Kidney (tissue), 14 donors: ENCODE data around the gene ME3. TPM values are rescaled to one million over a fixed set of nuclear protein-coding genes. Genes with fewer than 3 reads are reported as not detected.
A peak's percentile ranks its signal among the peaks of the same experiment; 100 is the strongest.

Source experiments
- DNase-seq, 5 donors: peaks; one replicate each; pipeline ENCODE4 v3.0.0-alpha.2; 2013 to 2020
- FAIRE-seq: peaks from 2 replicates; lab custom pipeline; 2012; peaks lifted over from hg19 to GRCh38; lab: Jason Lieb, UNC
- H3K27ac ChIP-seq, 2 donors: one replicate each; pipeline ENCODE4 v1.7.0; 2013; ENCODE audit warnings: low read depth in 2 of 2, low read length in 2 of 2, inconsistent platforms in 1 of 2
- H3K27me3 ChIP-seq: one replicate; pipeline ENCODE4 v1.7.1; 2013; ENCODE audit warnings: low read length, inconsistent platforms; ENCODE audit not compliant: control insufficient read depth, insufficient read depth
- H3K36me3 ChIP-seq, 3 donors: one replicate each; pipeline versions ENCODE4 v1.7.0 to v1.7.1; 2013; ENCODE audit warnings: low read length in 3 of 3, control low read depth in 1 of 3, inconsistent platforms in 1 of 3; ENCODE audit not compliant: insufficient read depth in 3 of 3, control insufficient read depth in 2 of 3
- H3K4me1 ChIP-seq, 3 donors: one replicate each; pipeline versions ENCODE4 v1.7.0 to v1.7.1; 2013; ENCODE audit warnings: low read length in 3 of 3, inconsistent platforms in 1 of 3, low read depth in 1 of 3; ENCODE audit not compliant: control insufficient read depth in 2 of 3, insufficient read depth in 2 of 3
- H3K4me3 ChIP-seq, 3 donors: one replicate each; pipeline versions ENCODE4 v1.7.0 to v1.8.1; 2013; ENCODE audit warnings: low read length in 3 of 3, control low read depth in 1 of 3, inconsistent platforms in 1 of 3
- H3K9ac ChIP-seq, 3 donors: one replicate each; pipeline versions ENCODE4 v1.7.0 to v1.7.1; 2013; ENCODE audit warnings: low read length in 3 of 3, control low read depth in 1 of 3, inconsistent platforms in 1 of 3
- H3K9me3 ChIP-seq, 3 donors: one replicate each; pipeline versions ENCODE4 v1.7.0 to v1.7.1; 2013; ENCODE audit warnings: low read length in 3 of 3, control low read depth in 1 of 3, inconsistent platforms in 1 of 3; ENCODE audit not compliant: control insufficient read depth in 2 of 3, insufficient read depth in 1 of 3
- CTCF ChIP-seq: IDR thresholded peaks from 3 replicates; pipeline ENCODE4 v1.5.1; 2012; ENCODE audit warnings: mild to moderate bottlenecking, moderate library complexity, borderline replicate concordance; ENCODE audit not compliant: insufficient read depth; ENCODE audit errors: extremely low read depth
- intact Hi-C: fragments of 100-400 bp; cut with DNase I; formaldehyde crosslinking; loops from one replicate; pipeline ENCODE4 v1.11.1; 2022
- polyA plus RNA-seq: library from polyadenylated mRNA; stranded (reverse); fragments of 350-450 nt; fragmentation: Illumina TruSeq; extraction: RNeasy Lipid Tissue Mini Kit (QIAGEN cat#74804); gene quantifications from one replicate; pipeline ENCODE4 v1.2.3, GENCODE V29; 2014; ENCODE audit warnings: low read depth, low replicate concordance; ENCODE audit not compliant: insufficient read depth
- total RNA-seq: library from RNA; stranded (reverse); fragmentation: NEBNext Ultra II Directional; extraction: Animal tissue kit (Norgen Biotek cat#: 25700); gene quantifications from one replicate; pipeline ENCODE4 v1.2.1, GENCODE V29; 2021
- donor health status: control.
- donor health status: control.
- donor health status: control.
- donor health status: control.
- donor health status: control.
- donor health status: DM: yes; HTN: yes; CAD: no.
- donor health status: Normal renal cell carcinoma (clear cell type).

Gene ME3
- total and polyA plus RNA-seq, 2 donors from 2014 or later: 13.2 to 32.2 TPM

DNA sequence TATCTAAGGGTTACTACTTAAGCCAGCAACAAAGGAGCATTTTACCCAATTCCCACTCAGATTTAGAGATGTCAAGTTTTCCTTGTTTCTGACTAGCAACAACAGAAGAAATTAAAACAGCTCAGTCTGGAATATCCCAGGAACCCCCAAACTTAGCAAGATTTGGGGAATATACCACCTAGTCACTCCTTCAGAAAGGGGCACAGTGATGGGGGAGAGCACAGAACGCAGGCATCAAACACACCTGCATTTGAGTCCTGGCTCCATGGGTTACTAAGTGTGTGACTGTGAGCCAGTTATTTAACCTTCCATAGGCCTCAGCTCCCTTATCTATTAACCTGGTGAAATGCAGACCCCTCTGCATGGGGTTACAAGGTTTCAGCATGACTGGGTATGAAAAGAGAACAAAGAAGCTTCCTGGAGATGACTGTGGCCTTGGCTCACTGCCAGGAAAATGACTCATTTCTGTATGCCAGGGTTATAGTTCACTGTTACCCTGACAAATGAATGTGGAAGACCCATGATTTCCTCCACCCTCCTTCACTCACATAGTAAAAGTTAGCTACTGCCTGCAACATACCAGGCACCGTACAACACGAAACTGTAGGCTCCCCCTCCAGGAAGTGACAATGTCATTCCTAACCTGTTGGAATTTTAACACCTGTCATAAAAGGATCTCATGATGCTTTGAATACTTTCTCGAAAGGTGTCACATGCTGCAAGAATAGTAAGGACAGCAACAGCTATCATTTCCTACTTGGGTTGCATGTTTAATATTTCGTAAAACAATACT is 79.6 kb downstream of the ME3 start:
- Histone ChIP-seq H3K9me3 (no peaks in the 10 kb centered on the region), H3K36me3 (no peaks in the 10 kb centered on the region), H3K27ac (peak overlapping the region; percentile 16 to 37), H3K9ac (peak overlapping the region in 1 of 3 donors; percentile 1), H3K4me3 (no peak overlapping the region), H3K4me1 (peaks cover 0 to 21% (median 16%) of the 10 kb centered on the region in 3 donors), H3K27me3 (no peaks in the 10 kb centered on the region)
- FAIRE-seq (no peak), DNase-seq (peak in 4 of 5 donors; percentile 76 to 87 (median 82))
- intact Hi-C loops: loop anchor here (10.0 kb wide), 1 partner anchor 128 kb away; no protein-coding TSS in a partner anchor
- TF ChIP-seq CTCF: no peak

DNA sequence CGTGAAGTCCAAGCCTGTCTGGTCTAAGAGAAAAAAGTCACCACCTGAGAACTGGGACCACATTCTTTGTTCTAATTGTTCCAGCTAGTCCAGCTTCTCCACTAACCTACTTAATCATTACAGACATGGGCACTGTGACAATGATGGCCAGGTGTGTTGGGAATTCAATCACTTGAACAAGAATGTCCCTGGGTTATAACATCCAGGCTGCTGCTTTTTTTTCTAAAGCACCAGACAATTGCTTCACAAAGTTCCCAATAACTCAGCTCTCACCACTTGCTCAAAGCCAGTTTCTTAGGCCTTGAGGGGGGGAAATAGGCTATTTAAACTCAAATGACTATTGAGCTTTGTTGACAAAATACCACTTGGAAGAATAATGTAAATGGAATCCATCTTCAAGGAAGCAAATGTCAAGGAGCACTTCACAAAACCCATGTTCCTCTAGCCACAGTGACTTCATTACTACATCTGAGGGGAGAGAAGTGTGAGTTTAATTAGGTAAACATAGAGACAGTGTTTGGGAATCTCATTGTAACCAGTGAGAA is 80.3 kb downstream of the ME3 start:
- DNase-seq: no peak
- no peak for FAIRE-seq
- Histone ChIP-seq H3K9me3 (no peaks in the 10 kb centered on the region), H3K27me3 (no peaks in the 10 kb centered on the region), H3K4me3 (no peak overlapping the region), H3K4me1 (peaks cover 0 to 20% (median 13%) of the 10 kb centered on the region in 3 donors), H3K27ac (peak overlapping the region; percentile 16 to 37), H3K9ac (peak overlapping the region in 1 of 3 donors; percentile 1), H3K36me3 (no peaks in the 10 kb centered on the region)
- intact Hi-C loops: loop anchor here (10.0 kb wide), 1 partner anchor 127 kb away; no protein-coding TSS in a partner anchor
- no peak for TF ChIP-seq CTCF

GRCh38 chr11:86591631-86592030 is 80.8 kb downstream of the ME3 start:
- H3K27me3 ChIP-seq: no peaks in the 10 kb centered on the region
- no peaks in the 10 kb centered on the region for H3K9me3 ChIP-seq
- H3K36me3 ChIP-seq: no peaks in the 10 kb centered on the region
- DNase-seq (no peak), FAIRE-seq (no peak)
- H3K4me1 ChIP-seq: peaks cover 0 to 15% (median 10%) of the 10 kb centered on the region in 3 donors
- intact Hi-C loops: loop anchor here (10.0 kb wide), 1 partner anchor 127 kb away; no protein-coding TSS in a partner anchor
- TF ChIP-seq CTCF: no peak
- H3K27ac ChIP-seq: no peak overlapping the region
- H3K4me3 ChIP-seq: no peak overlapping the region
- no peak overlapping the region for H3K9ac ChIP-seq
